CD4-positive, alpha-beta memory T cell (primary cell): ENCODE measurements around the gene SMAD3. TPM values are rescaled to one million over a fixed set of nuclear protein-coding genes. Genes with fewer than 3 reads are reported as not detected.

Experiments used
- polyA plus RNA-seq, 2 donors: library from polyadenylated mRNA; unstranded; fragments of 300-500 nt; fragmentation: Illumina TruSeq; gene quantifications; one replicate each; pipeline ENCODE4 v1.2.3, GENCODE V29; 2021
- total RNA-seq, 2 experiments: library from RNA; stranded (reverse); gene quantifications; one replicate each; pipeline ENCODE4 v1.2.3, GENCODE V29; 2021

SMAD3 gene
- total and polyA plus RNA-seq, 4 experiments from 2014 or later: 14.6 to 197 (median 110) TPM

Other genes starting within 250 kb of the SMAD3 start
- 10 to 100 TPM; 30.2 to 30.3 TPM for gene AAGAB, start 189.1 kb downstream of the SMAD3 start, total RNA-seq
- gene AAGAB, start 189.1 kb downstream of the SMAD3 start, polyA plus RNA-seq: 10 to 100 TPM; 43.5 to 71.0 TPM
- gene IQCH, start 189.2 kb downstream of the SMAD3 start, total RNA-seq: 1 to 10 TPM; 1.1 to 2.1 TPM
- 1 to 10 TPM in 1 of 2 donors, under 1 TPM in 1; 0.99 to 1.9 TPM for gene IQCH, start 189.2 kb downstream of the SMAD3 start, polyA plus RNA-seq